Fibroblast of lung (primary cell): ENCODE data around the gene CLEC16A.

ENCODE experiments used
- CTCF ChIP-seq, 2 donors: IDR thresholded peaks in 1 of 2; conservative IDR thresholded peaks in 1 of 2; 1 replicate in 1 of 2; 2 replicates in 1 of 2; pipeline ENCODE4 v1.5.1; 2011 to 2012; ENCODE audit warnings: low read length in 2 of 2, control low read depth in 1 of 2, inconsistent platforms in 1 of 2, low read depth in 1 of 2, mild to moderate bottlenecking in 1 of 2
- EZH2 ChIP-seq: IDR thresholded peaks from 2 replicates; pipeline ENCODE4 v1.5.1; 2012; ENCODE audit warnings: low read length, control low read depth, mild to moderate bottlenecking; ENCODE audit errors: missing control alignments

- TF ChIP-seq CTCF (conservative IDR thresholded peaks at IDR 0.05 in 1 of 2, IDR thresholded peaks at IDR 0.05 in 1 of 2; ENCODE audit: low read depth in 1 of 2, low read length in 2 of 2) (no peak), EZH2 (no peak)
Observed at GRCh38 chr16:11142951-11143350, 198.6 kb downstream of the CLEC16A start.
